AG04450 (cell line): ENCODE results near the gene HSBP1. TPM values are rescaled to one million over a fixed set of nuclear protein-coding genes. Genes with fewer than 3 reads are reported as not detected.

ENCODE experiments used
- CTCF ChIA-PET: fragments of 300-600, 350-600 bp; formaldehyde crosslinking; extraction: SDS; loops from one replicate; lab custom pipeline; 2022; ENCODE audit warnings: antibody characterized with exemption, inconsistent platforms; lab: Charles Lee
- POLR2A ChIA-PET: fragments of 350-600 bp; formaldehyde crosslinking; extraction: SDS; loops from one replicate; lab custom pipeline; 2021; ENCODE audit warnings: antibody characterized with exemption, inconsistent platforms; lab: Yijun Ruan, JAX
- DNase-seq: peaks from one replicate; pipeline ENCODE4 v3.0.0-alpha.2; 2011; ENCODE audit warnings: low read depth, low spot score
- H3K27ac ChIP-seq: one replicate; pipeline ENCODE4 v1.5.1; 2012; ENCODE audit warnings: low read depth, low read length, control low read depth
- H3K27me3 ChIP-seq: one replicate; pipeline ENCODE4 v1.6.0; 2012; ENCODE audit warnings: low read length; ENCODE audit not compliant: control insufficient read depth, insufficient read depth
- H3K4me3 ChIP-seq: 2 replicates; pipeline ENCODE4 v1.5.1; 2011; ENCODE audit warnings: mild to moderate bottlenecking, low read depth, low read length, control low read depth
- H3K9me3 ChIP-seq: 2 replicates; pipeline ENCODE4 v1.5.1; 2012; ENCODE audit warnings: low read length; ENCODE audit not compliant: control insufficient read depth, insufficient read depth
- CTCF ChIP-seq: IDR thresholded peaks from 2 replicates; pipeline ENCODE4 v1.5.1; 2011; ENCODE audit warnings: low read depth, low read length, control low read depth, inconsistent platforms
- polyA minus RNA-seq: library from RNA; depleted of rRNA, polyadenylated mRNA; stranded (reverse); fragments of >200 nt; gene quantifications from 2 replicates; pipeline ENCODE4 v1.2.3, GENCODE V29; 2011; rRNA and poly(A)+ RNA removed
- polyA plus RNA-seq: library from polyadenylated mRNA; depleted of rRNA; stranded (reverse); fragments of >200 nt; gene quantifications from 2 replicates; pipeline ENCODE4 v1.2.3, GENCODE V29; 2011; rRNA removed

Gene HSBP1
- 261 and 289 TPM in 2 replicates for polyA plus RNA-seq
- 57.4 and 61.5 TPM in 2 replicates for polyA minus RNA-seq

GRCh38 chr16:83807710-83808572 lies at the start of gene HSBP1:
TSS of gene HSBP1 (plus strand) at chr16:83807978. CDS start at chr16:83808077, 99 bp downstream.
- DNase-seq = peak; percentile 67
- H3K4me3 ChIP-seq = peak within 1 kb of the TSS; percentile 86
- H3K27me3 ChIP-seq = no peaks in the 10 kb centered on the region
- H3K9me3 ChIP-seq = no peaks in the 10 kb centered on the region
- peak within 1 kb of the TSS; percentile 39 for H3K27ac ChIP-seq
- CTCF ChIA-PET = interaction anchor here (0.5 to 1.2 kb wide), 2 partner anchors 18 to 119 kb away, joined by 3 to 4 read pairs; no protein-coding TSS in a partner anchor
- POLR2A ChIA-PET = no interaction called here
- no peak for TF ChIP-seq CTCF

GRCh38 chr16:83762141-83762991 lies 45.4 kb upstream of the HSBP1 start:
- H3K27me3 ChIP-seq = no peaks in the 10 kb centered on the region
- no peak for TF ChIP-seq CTCF
- no peak overlapping the region for H3K27ac ChIP-seq
- H3K9me3 ChIP-seq = no peaks in the 10 kb centered on the region
- H3K4me3 ChIP-seq = no peak overlapping the region
- CTCF ChIA-PET = no interaction called here
- POLR2A ChIA-PET = no interaction called here
- no peak for DNase-seq

- ChIA-PET POLR2A (no interaction called here), CTCF (no interaction called here)
- Histone ChIP-seq H3K4me3 (no peak overlapping the region), H3K27me3 (no peaks in the 10 kb centered on the region), H3K9me3 (no peaks in the 10 kb centered on the region), H3K27ac (no peak overlapping the region)
- no peak for TF ChIP-seq CTCF
- DNase-seq = no peak
Observed at GRCh38 chr16:83762992-83763358, 44.8 kb upstream of the HSBP1 start.

- no peak overlapping the region for H3K27ac ChIP-seq
- no peaks in the 10 kb centered on the region for H3K9me3 ChIP-seq
- POLR2A ChIA-PET = no interaction called here
- no peaks in the 10 kb centered on the region for H3K27me3 ChIP-seq
- DNase-seq = no peak
- no peak for TF ChIP-seq CTCF
- CTCF ChIA-PET = no interaction called here
- no peak overlapping the region for H3K4me3 ChIP-seq
Observed at GRCh38 chr16:83768986-83769385, 38.8 kb upstream of the HSBP1 start.
